Motor neuron (in vitro differentiated cells): ENCODE measurements around the gene TSPAN5. TPM values are rescaled to one million over a fixed set of nuclear protein-coding genes. Genes with fewer than 3 reads are reported as not detected.

ENCODE experiments used
- ATAC-seq, 8 experiments: fragments of 200-7000 bp; cut with Tn5 transposase; replicated peaks in 6 of 8; 2 replicates each; pipeline ENCODE4 v1.8.0; 2021; ENCODE audit warnings: mild to moderate bottlenecking in 8 of 8, moderate library complexity in 8 of 8
- H3K27ac ChIP-seq, 2 donors: fragments of 250-450 bp; sonication (Bioruptor Pico); 2 replicates each; pipeline ENCODE4 v1.9.0; 2021; ENCODE audit warnings: antibody characterized with exemption in 2 of 2, mild to moderate bottlenecking in 2 of 2, moderate library complexity in 1 of 2
- H3K4me1 ChIP-seq, 2 donors: fragments of 250-450 bp; sonication (Bioruptor Pico); replicated peaks in 1 of 2; 2 replicates each; pipeline ENCODE4 v1.6.1; 2021; ENCODE audit warnings: antibody characterized with exemption in 2 of 2, mild to moderate bottlenecking in 2 of 2, moderate library complexity in 1 of 2
- H3K4me3 ChIP-seq, 5 donors: fragments of 250-450 bp; sonication (Bioruptor Pico); 2 replicates each; pipeline ENCODE4 v1.9.0; 2021; ENCODE audit warnings: antibody characterized with exemption in 5 of 5, mild to moderate bottlenecking in 5 of 5, moderate library complexity in 4 of 5
- WGBS, 10 experiments: fragments of 450-650 bp; shearing (Covaris generic); methylation state at CpG; one replicate each; pipeline ENCODE4 v1.0.0; 2022; 5-methylcytosine and 5-hydroxymethylcytosine counted together
- in situ Hi-C, 9 experiments: fragments of 400-800 bp; cut with MboI; loops; one replicate each; pipeline ENCODE4 v1.15.0; 2021; ENCODE audit warnings: low sequenced_read_pairs in 9 of 9, low pct_unique_long_range_greater_than_20kb in 2 of 9; ENCODE audit not compliant: unreplicated experiment in 9 of 9
- total RNA-seq, 8 experiments: library from RNA; unstranded; fragments of 300-600 nt; gene quantifications; 2 replicates each; pipeline versions ENCODE4 v1.2.3 to v1.2.4, GENCODE V29; 2022

TSPAN5 gene
- total RNA-seq, 8 experiments from 2014 or later, result 1.6 to 70.1 (median 39.0) TPM

DNA sequence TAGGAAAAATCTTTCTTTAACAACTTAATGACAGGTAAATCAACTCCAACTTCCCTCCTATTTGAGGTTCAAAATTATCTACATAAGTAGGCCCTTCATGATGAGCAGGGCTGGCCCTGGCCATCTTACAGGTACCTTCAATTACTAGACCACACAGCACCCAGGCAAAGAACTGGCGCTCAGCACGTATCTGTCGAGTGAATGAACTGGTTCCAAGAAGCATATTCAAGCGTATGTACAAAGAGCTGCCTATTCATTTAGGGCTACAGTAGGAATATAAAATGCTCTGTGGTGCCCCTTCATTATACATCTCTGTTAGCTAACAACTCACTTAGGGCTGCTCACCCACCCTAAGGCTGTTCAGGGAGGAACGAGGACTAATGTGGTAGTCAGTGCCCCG lies 48.0 kb downstream of the TSPAN5 start:
- in situ Hi-C loops, result no loop called here
- 40 to 88% (median 70%) methylated on average over 1 to 5 of the region's 6 CpGs; no CpG with 5 or more reads in 3 of the 10 experiments for WGBS, 10 experiments
- Histone ChIP-seq H3K4me1 (peaks cover 73 to 75% of the 10 kb centered on the region in 2 donors), H3K27ac (peak overlapping the region; percentile 65 to 85), H3K4me3 (no peak overlapping the region)
- no peak for ATAC-seq

DNA sequence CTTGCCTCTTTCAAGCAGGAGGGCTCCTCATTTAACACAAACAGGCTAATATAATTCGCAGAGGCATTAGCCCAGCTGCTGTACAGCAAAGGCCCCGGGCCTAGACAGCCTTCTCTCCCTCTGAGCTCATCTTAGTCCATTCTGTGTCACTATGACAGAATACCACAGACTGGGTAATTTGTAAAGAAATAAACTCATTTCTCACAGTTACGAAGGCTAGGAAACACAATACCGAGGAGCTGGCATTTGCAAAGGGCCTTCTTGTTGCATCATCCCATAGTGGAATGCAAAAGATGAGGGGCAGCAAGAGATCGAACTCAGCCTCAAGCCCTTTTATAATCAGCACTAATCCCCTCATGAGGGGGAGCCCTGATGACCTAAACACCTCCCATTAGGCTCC lies 48.5 kb downstream of the TSPAN5 start:
- Histone ChIP-seq H3K4me1 (peaks cover 70 to 71% of the 10 kb centered on the region in 2 donors), H3K27ac (peak overlapping the region; percentile 65 to 85), H3K4me3 (no peak overlapping the region)
- 17 to 78% (median 48%) methylated on average over 2 to 4 of the region's 5 CpGs; no CpG with 5 or more reads in 2 of the 10 experiments for WGBS, 10 experiments
- in situ Hi-C loops, result no loop called here
- peak in 5 of 8 experiments; percentile 71 to 87 (median 80) for ATAC-seq

DNA sequence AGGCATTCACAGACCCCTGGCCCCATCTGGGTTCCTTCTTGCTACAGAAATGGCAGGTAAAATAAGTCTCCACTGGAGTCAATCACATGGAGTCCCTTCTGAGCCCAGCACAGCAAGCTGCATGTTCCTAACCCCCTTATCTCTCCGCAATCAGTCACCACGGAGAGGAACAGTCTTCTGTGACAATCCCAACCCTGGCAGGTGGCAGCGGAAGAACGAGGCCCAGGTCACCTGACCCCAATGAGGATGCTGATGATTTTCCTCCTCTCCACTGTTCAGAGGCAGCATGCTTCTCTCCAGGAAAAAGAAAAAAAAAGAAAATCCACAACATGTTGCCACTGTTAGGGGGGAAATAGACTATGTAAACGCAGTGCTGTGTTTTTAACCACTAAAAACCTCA lies 50.1 kb downstream of the TSPAN5 start:
- peak in 2 of 8 experiments; percentile 10 for ATAC-seq
- H3K4me1 ChIP-seq, result peaks cover 61 to 66% of the 10 kb centered on the region in 2 donors
- peak overlapping the region in 1 of 2 donors; percentile 32 for H3K27ac ChIP-seq
- no peak overlapping the region for H3K4me3 ChIP-seq
- 50 to 84% (median 63%) methylated on average over 1 to 4 of the region's 5 CpGs; no CpG with 5 or more reads in 4 of the 10 experiments for WGBS, 10 experiments
- in situ Hi-C loops, result no loop called here

DNA sequence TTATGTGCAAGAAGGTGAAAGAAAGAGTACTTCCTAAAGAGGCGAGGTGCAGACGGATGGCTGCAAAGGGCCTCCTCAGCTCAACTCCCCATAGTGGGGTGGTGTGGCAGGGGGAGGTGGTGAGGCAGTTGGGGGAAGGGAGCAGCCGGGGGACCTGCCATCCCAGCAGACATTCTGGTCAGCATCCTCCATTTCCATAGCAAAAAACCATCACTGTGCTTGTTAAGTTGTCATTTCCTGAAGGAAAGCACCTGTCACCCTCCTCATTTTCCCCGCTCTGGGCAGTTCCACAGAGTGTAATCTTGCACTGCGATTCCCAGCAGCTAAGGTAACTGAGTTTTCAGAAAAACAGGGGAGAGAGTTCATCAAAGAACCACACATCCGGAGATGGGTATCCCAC lies 51.5 kb downstream of the TSPAN5 start:
- peaks cover 54 to 58% of the 10 kb centered on the region in 2 donors for H3K4me1 ChIP-seq
- ATAC-seq, result no peak

DNA sequence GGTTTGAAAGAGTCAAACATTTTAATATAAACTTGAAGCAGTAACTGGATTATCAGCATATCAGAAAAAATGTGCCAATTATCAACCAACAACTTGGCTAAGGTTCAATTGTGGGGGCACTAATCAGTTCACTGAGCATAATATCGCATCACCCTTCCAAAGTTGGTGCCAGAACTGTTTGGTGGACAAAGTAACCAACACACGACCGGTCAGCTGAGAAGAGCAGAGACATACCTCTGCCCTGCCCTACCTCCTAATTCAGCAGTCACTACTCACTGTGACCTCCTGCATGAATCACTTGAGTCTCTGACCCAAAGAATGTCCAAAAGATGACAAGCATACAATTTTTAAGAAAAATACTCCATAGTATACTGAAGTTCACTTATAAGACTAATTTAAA lies 53.2 kb downstream of the TSPAN5 start:
- in situ Hi-C loops, result no loop called here
- no peak overlapping the region for H3K4me3 ChIP-seq
- H3K27ac ChIP-seq, result no peak overlapping the region
- 70 to 100% (median 88%) methylated on average over 1 to 3 of the region's 3 CpGs; no CpG with 5 or more reads in 1 of the 10 experiments for WGBS, 10 experiments
- H3K4me1 ChIP-seq, result peaks cover 38 to 41% of the 10 kb centered on the region in 2 donors
- no peak for ATAC-seq

More for the DNA sequence above, 51.5 kb downstream of the TSPAN5 start:
- Histone ChIP-seq H3K27ac (no peak overlapping the region), H3K4me3 (no peak overlapping the region)
- in situ Hi-C loops, result no loop called here
- 40 to 100% (median 92%) methylated on average over 1 to 4 of the region's 6 CpGs; no CpG with 5 or more reads in 2 of the 10 experiments for WGBS, 10 experiments

DNA sequence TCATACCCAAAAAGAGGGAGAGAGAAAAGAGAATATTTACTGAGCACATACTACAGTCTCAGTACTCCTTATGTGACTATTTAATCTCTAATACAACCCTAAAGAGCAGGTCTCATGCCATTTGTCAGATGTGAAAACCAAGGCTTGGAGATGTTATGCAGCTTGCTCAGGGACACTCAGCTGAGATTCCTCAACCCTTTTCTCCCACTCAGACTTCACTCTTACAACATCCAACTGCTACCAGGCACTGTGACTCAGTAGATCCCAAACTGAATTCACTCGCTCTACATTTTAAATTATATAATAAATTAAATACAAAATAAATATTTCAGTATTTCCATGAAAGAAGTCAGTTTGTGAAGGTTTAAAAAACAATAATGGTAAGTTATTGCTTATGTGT lies 53.7 kb downstream of the TSPAN5 start:
- ATAC-seq, result no peak
- WGBS, 10 experiments, result 50 to 100% (median 92%) methylated on average over 1 of the region's 1 CpG; no CpG with 5 or more reads in 1 of the 10 experiments
- Histone ChIP-seq H3K27ac (peak overlapping the region in 1 of 2 donors; percentile 24), H3K4me3 (no peak overlapping the region), H3K4me1 (peaks cover 34 to 36% of the 10 kb centered on the region in 2 donors)
- in situ Hi-C loops, result no loop called here

DNA sequence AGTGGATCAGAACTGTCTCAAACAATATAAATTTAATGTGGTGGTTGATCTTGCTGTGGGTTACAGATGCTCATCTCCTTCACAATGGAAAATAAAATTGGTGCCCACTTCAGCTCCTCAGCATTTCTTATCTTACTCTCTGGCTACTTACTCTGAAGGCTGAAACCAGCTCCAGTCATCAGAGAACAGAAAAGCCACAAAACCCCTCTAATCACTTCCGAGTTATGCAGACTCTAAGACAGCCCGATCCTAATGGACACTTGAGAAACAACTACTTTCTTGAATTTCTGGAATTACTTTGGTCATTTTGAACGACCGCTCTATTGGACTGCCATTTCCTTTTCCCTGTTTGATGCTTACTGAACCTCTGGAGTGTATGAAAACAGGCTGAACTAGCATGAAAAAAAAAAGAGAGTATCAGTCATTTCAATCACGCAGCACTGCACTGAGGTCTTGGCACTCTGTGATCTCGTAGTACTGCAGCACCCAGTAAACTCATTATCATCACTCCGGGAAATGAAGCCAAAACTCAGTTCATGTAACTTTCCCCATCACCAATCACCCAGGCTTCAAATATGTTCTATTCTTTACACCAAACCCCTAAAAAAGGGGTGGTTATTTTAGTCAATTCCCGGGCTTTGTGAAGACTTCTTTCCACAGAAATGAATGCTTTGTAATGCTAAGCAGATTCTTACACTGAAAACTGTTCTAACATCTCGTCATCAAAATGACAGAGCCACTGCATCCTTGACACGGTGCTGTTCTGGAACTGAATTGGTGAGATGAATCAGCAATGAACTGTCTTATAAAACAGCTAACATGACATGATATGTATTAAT lies 54.5 kb downstream of the TSPAN5 start:
- Histone ChIP-seq H3K27ac (peak overlapping the region in 1 of 2 donors; percentile 30), H3K4me1 (peaks cover 25 to 28% of the 10 kb centered on the region in 2 donors), H3K4me3 (peak overlapping the region in 1 of 5 donors; percentile 14)
- in situ Hi-C loops, result no loop called here
- peak in 5 of 8 experiments; percentile 86 to 93 (median 91) for ATAC-seq
- WGBS, 10 experiments, result 20 to 78% (median 49%) methylated on average over 2 to 9 of the region's 10 CpGs

DNA sequence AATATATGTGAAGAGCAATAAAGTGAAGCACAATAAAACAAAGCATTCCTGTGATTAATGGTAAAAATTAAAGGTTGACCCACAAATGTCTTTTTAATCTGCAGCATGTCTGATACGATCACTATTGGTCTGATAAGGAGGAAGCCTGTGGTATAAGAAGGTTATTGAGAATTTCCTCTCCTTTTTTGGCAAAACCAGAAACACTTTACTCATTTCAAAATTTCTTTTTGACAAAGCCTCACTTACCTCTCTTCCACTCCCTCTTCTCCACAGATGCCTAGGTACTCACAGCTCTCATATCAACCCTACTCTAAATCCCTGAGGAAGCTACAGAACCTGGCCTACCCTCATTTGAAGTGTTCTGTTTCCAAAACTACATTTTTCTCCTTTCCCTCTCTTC lies 56.1 kb downstream of the TSPAN5 start:
- H3K4me1 ChIP-seq, result peaks cover 14 to 19% of the 10 kb centered on the region in 2 donors
- 90 to 100% (median 100%) methylated on average over 1 of the region's 1 CpG; no CpG with 5 or more reads in 4 of the 10 experiments for WGBS, 10 experiments
- in situ Hi-C loops, result no loop called here
- ATAC-seq, result no peak
- H3K27ac ChIP-seq, result no peak overlapping the region
- H3K4me3 ChIP-seq, result no peak overlapping the region

DNA sequence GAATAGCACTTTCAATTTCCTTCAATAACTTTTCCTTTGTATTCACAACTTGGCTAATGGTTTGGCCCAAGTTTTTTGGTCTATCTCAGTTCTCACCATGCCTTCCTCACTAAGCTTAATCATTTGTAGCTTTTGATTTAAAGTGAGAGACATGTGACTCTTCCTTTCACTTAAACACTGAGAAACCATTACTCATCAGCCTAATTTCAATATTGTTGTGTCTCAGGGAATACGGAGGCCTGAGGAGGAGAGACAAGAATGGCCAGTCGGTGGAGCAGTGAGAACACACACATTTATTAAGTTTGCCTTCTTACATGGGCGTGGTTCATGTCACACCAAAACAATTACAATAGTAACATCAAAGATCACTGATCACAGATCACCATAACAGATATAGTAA lies 56.7 kb downstream of the TSPAN5 start:
- no peak overlapping the region for H3K4me3 ChIP-seq
- H3K27ac ChIP-seq, result no peak overlapping the region
- WGBS, 10 experiments, result 0 to 96% (median 87%) methylated on average over 1 to 3 of the region's 3 CpGs
- H3K4me1 ChIP-seq, result peaks cover 14 to 19% of the 10 kb centered on the region in 2 donors
- in situ Hi-C loops, result no loop called here
- ATAC-seq, result peak in 3 of 8 experiments; percentile 25 to 99 (median 96)

DNA sequence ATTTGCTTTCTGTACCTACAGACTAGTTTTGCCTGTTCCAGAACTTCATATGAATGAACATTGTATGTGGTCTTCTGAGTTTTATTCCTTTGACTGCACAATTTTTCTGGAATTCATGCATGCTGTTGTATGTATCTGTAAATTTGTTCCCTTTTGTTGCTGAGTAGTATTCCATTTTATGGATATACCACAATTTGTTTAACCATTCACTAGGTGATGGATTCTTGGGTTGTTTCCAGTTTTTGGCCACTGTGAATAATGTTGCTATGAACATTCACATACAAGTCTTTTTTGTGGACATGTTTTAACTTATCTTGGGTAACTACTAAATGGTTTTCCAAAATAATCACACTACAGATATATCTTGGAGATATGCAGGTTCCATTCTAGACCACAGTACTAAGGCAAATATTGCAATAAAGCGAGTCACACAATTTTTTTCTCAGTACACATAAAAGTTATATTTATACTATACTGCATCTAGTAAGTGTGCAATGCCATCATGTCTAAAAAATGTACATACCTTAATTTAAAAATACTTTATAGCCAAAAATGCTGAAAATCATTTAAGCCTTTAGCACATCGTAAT lies 58.7 kb downstream of the TSPAN5 start:
- no peak overlapping the region for H3K4me3 ChIP-seq
- 17 to 100% (median 93%) methylated on average over 1 to 2 of the region's 2 CpGs for WGBS, 10 experiments
- in situ Hi-C loops, result no loop called here
- H3K4me1 ChIP-seq, result peaks cover 14 to 19% of the 10 kb centered on the region in 2 donors
- no peak overlapping the region for H3K27ac ChIP-seq
- ATAC-seq, result no peak

DNA sequence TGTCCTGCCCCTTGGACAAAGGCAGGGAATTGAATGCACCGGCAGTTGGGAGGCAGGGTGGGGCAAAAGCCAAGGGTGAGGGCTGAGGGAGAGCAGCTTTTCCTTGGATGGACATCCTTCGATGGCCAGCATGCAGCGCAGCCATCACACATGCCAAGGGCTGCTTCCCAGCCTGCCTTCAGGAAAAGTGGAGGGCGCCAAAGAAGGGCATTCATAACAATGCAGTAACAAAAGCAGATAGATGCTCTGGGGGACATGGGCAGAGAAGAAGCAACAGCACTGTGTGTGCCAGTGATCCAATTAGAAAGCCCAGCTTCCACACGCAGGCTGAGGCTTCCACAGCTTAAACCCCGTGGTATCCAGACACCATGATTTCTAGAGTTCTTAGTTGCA lies 71.5 kb downstream of the TSPAN5 start:
- peaks cover 24 to 34% of the 10 kb centered on the region in 2 donors for H3K4me1 ChIP-seq
- peak overlapping the region in 1 of 2 donors; percentile 46 for H3K27ac ChIP-seq
- 0 to 100% (median 67%) methylated on average over 1 to 6 of the region's 6 CpGs; no CpG with 5 or more reads in 4 of the 10 experiments for WGBS, 10 experiments
- in situ Hi-C loops, result no loop called here
- ATAC-seq, result peak in 5 of 8 experiments; percentile 33 to 50 (median 40)
- no peak overlapping the region for H3K4me3 ChIP-seq

DNA sequence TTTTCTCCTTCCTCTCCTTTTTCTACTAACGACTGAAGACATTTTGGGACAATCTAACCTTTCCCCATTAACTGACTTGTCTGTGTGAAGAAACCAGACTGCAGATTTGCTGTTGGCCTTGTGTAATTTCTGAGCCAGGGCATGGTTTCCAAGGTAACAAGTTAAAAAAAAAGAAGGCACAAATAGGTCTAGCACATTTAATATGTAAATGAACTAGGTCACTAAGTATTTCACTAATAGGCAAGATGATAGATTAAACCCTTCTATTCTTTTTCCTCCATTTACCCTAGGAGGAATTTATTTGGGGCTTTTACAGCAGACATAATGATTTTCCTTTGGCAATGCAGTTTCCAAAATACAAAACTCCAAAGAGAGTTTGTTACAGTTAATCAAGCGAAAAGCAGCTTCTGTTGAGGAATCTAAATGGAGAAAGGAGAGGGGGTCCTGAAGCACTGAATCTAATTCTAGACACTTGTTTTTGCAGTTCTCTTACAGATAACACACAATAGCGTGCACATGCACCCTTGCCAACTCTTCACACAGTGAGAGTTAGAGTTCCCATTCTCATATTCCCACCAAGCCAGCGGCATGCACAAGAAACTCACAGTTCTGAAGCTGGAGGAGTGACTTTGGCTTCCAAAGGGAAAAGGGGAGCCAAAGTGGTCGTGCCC lies 72.0 kb downstream of the TSPAN5 start:
- H3K27ac ChIP-seq, result peak overlapping the region in 1 of 2 donors; percentile 46
- peaks cover 24 to 34% of the 10 kb centered on the region in 2 donors for H3K4me1 ChIP-seq
- peak in 5 of 8 experiments; percentile 36 to 59 (median 51) for ATAC-seq
- in situ Hi-C loops, result no loop called here
- WGBS, 10 experiments, result 0 to 100% (median 50%) methylated on average over 1 to 4 of the region's 5 CpGs; no CpG with 5 or more reads in 1 of the 10 experiments
- no peak overlapping the region for H3K4me3 ChIP-seq

DNA sequence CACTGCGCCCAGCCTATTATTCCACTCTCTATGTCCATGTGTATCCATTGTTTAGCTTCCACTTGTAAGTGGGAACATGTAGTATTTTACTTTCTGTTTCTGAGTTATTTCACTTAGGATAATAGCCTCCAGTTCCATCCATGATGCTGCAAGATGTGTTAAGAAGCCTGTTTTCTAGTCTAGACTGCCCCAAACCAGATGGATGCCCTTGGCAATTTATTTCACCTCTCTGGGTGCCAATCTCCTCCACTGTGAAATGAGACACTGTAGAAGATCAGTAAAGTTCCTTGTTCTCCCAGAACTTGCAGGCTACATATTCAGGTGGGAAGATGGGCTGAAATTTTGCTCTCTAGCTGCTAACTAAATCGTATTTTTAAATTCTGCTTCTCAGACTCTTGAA lies 72.8 kb downstream of the TSPAN5 start:
- H3K4me1 ChIP-seq, result peaks cover 24 to 41% of the 10 kb centered on the region in 2 donors
- ATAC-seq, result no peak
- no peak overlapping the region for H3K4me3 ChIP-seq
- in situ Hi-C loops, result no loop called here
- WGBS, 10 experiments, result 20 to 100% (median 89%) methylated on average over 1 of the region's 2 CpGs; no CpG with 5 or more reads in 2 of the 10 experiments
- no peak overlapping the region for H3K27ac ChIP-seq
